Neural progenitor cell (in vitro differentiated cells): Measurements from ENCODE around the gene TEX14. TPM values are rescaled to one million over a fixed set of nuclear protein-coding genes. Genes with fewer than 3 reads are reported as not detected.
A peak's percentile ranks its signal among the peaks of the same experiment; 100 is the strongest.

Experiments used
- DNase-seq: peaks from one replicate; pipeline ENCODE4 v3.0.0-alpha.2; 2016; ENCODE audit warnings: low spot score
- H2AFZ ChIP-seq: fragments of 200-600 bp; sonication (generic); replicated peaks from 2 replicates; pipeline ENCODE4 v1.6.1; 2016; ENCODE audit warnings: antibody characterized with exemption
- H3F3A ChIP-seq: fragments of 200-600 bp; sonication (generic); 2 replicates; pipeline ENCODE4 v1.6.1; 2016; ENCODE audit warnings: antibody characterized with exemption, low read depth
- H3K27ac ChIP-seq: fragments of 200-600 bp; sonication (generic); 2 replicates; pipeline ENCODE4 v1.5.1; 2016; ENCODE audit warnings: mild to moderate bottlenecking
- H3K27me3 ChIP-seq: fragments of 200-600 bp; sonication (generic); 2 replicates; pipeline ENCODE4 v1.6.1; 2016; ENCODE audit warnings: mild to moderate bottlenecking, moderate library complexity
- H3K36me3 ChIP-seq: fragments of 200-600 bp; sonication (generic); 2 replicates; pipeline ENCODE4 v1.5.1; 2016
- H3K4me1 ChIP-seq: fragments of 200-600 bp; sonication (generic); 2 replicates; pipeline ENCODE4 v1.6.1; 2016; ENCODE audit warnings: mixed run types
- H3K4me2 ChIP-seq: fragments of 200-600 bp; sonication (generic); 2 replicates; pipeline ENCODE4 v1.6.1; 2016
- H3K4me3 ChIP-seq: fragments of 200-600 bp; sonication (generic); 2 replicates; pipeline ENCODE4 v1.5.1; 2016
- H3K79me2 ChIP-seq: fragments of 200-600 bp; sonication (generic); 2 replicates; pipeline ENCODE4 v1.6.1; 2016; ENCODE audit warnings: low read depth
- H3K9ac ChIP-seq: fragments of 200-600 bp; sonication (generic); 2 replicates; pipeline ENCODE4 v1.6.1; 2016
- H3K9me3 ChIP-seq: fragments of 200-600 bp; sonication (generic); 2 replicates; pipeline ENCODE4 v1.5.1; 2016; ENCODE audit warnings: low read depth
- H4K20me1 ChIP-seq: fragments of 200-600 bp; sonication (generic); 2 replicates; pipeline ENCODE4 v1.6.1; 2016; ENCODE audit warnings: low read depth
- H3K27ac Mint-ChIP-seq: 3 replicates; pipeline ENCODE4 v1.8.0; 2021; ENCODE audit warnings: mixed read lengths
- H3K27me3 Mint-ChIP-seq: 2 replicates; pipeline ENCODE4 v1.8.0; 2022; ENCODE audit warnings: low read depth, mild to moderate bottlenecking, inconsistent platforms, moderate library complexity, mixed read lengths; ENCODE audit not compliant: insufficient read depth
- H3K36me3 Mint-ChIP-seq: 3 replicates; pipeline ENCODE4 v1.8.0; 2021; ENCODE audit warnings: mixed read lengths
- H3K4me1 Mint-ChIP-seq: 3 replicates; pipeline ENCODE4 v1.8.0; 2021; ENCODE audit warnings: mixed read lengths
- H3K4me3 Mint-ChIP-seq: 3 replicates; pipeline ENCODE4 v1.8.0; 2021; ENCODE audit warnings: mild to moderate bottlenecking, moderate library complexity, mixed read lengths
- H3K9me3 Mint-ChIP-seq: 3 replicates; pipeline ENCODE4 v1.8.0; 2020; ENCODE audit warnings: mixed read lengths
- EZH2 ChIP-seq: fragments of 200-600 bp; sonication (generic); IDR thresholded peaks from 2 replicates; pipeline ENCODE4 v1.6.1; 2017; ENCODE audit warnings: antibody characterized with exemption, mild to moderate bottlenecking, moderate library complexity
- EZH2phosphoT487 ChIP-seq: fragments of 200-600 bp; sonication (generic); IDR thresholded peaks from 2 replicates; pipeline ENCODE4 v1.6.1; 2017; ENCODE audit warnings: antibody characterized with exemption
- total RNA-seq: library from RNA; depleted of rRNA; stranded (reverse); fragments of >200 nt; gene quantifications from 2 replicates; pipeline ENCODE4 v1.2.3, GENCODE V29; 2015; ENCODE audit warnings: low replicate concordance
- TF ChIP-seq, protein P1 (sequence below): fragments of 200-600 bp; sonication (generic); IDR thresholded peaks from 2 replicates; pipeline ENCODE4 v1.5.1; 2017; ENCODE audit warnings: antibody characterized with exemption, mild to moderate bottlenecking

TEX14 gene
- total RNA-seq, 1 donor from 2014 or later, result 0.09 TPM

- peak overlapping the region; percentile 46 for H3K4me3 ChIP-seq
- peaks cover 4% of the 10 kb centered on the region for H3K4me1 Mint-ChIP-seq
- no peak overlapping the region for H3K4me3 Mint-ChIP-seq
- no peaks in the 10 kb centered on the region for H3K79me2 ChIP-seq
- peak; percentile 96 for DNase-seq
- H3K27me3 ChIP-seq, result no peaks in the 10 kb centered on the region
- TF ChIP-seq, protein P1, sequence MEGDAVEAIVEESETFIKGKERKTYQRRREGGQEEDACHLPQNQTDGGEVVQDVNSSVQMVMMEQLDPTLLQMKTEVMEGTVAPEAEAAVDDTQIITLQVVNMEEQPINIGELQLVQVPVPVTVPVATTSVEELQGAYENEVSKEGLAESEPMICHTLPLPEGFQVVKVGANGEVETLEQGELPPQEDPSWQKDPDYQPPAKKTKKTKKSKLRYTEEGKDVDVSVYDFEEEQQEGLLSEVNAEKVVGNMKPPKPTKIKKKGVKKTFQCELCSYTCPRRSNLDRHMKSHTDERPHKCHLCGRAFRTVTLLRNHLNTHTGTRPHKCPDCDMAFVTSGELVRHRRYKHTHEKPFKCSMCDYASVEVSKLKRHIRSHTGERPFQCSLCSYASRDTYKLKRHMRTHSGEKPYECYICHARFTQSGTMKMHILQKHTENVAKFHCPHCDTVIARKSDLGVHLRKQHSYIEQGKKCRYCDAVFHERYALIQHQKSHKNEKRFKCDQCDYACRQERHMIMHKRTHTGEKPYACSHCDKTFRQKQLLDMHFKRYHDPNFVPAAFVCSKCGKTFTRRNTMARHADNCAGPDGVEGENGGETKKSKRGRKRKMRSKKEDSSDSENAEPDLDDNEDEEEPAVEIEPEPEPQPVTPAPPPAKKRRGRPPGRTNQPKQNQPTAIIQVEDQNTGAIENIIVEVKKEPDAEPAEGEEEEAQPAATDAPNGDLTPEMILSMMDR, result peak; percentile 9
- TF ChIP-seq EZH2phosphoT487, result no peak
- H3K9me3 ChIP-seq, result no peaks in the 10 kb centered on the region
- H3K4me2 ChIP-seq, result peak overlapping the region; percentile 79
- peaks cover 2% of the 10 kb centered on the region for H3K27me3 Mint-ChIP-seq
- H2AFZ ChIP-seq, result peak overlapping the region; percentile 74
- no peaks in the 10 kb centered on the region for H3K36me3 Mint-ChIP-seq
- H3K27ac ChIP-seq, result peak overlapping the region; percentile 99
- H3K9ac ChIP-seq, result peak overlapping the region; percentile 91
- H3F3A ChIP-seq, result peaks cover 35% of the 10 kb centered on the region
- no peaks in the 10 kb centered on the region for H3K9me3 Mint-ChIP-seq
- H3K27ac Mint-ChIP-seq, result no peak overlapping the region
- no peaks in the 10 kb centered on the region for H3K4me1 ChIP-seq
- no peaks in the 10 kb centered on the region for H3K36me3 ChIP-seq
- H4K20me1 ChIP-seq, result no peaks in the 10 kb centered on the region
These were observed 60.1 kb downstream of the TEX14 start for GRCh38 chr17:58631523-58632323.

DNA sequence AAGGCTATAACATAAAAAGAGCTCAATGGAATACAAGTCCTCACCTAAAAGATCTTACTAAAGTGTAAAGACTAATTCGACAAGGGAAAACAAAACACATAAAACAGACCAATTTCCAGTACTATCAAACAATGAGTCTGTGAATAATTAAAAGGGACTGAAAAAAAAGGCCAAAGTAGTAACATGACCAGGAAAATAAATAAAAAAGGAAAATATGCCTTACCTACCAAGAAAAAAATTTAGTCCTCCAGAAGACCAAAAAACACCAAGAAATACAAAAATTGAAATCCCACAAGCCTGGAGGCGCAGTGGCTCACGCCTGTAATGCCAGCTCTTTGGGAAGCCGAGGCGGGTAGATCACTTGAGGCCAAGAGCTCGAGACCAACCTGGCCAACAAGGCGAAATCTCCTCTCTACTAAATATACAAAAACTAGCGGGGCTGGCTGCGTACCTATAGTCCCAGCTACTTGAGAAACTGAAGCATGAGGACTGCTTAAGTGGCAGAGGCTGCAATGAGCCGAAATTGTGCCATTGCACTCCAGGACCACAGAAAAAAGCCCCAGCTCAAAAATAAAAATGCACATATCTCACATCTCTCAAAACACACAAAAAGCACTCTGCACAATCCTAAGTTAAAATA lies 60.8 kb downstream of the TEX14 start:
- Mint-ChIP-seq H3K36me3 (no peaks in the 10 kb centered on the region), H3K27ac (peak overlapping the region; percentile 16), H3K9me3 (no peaks in the 10 kb centered on the region), H3K4me3 (peak overlapping the region; percentile 3), H3K27me3 (peaks cover 2% of the 10 kb centered on the region), H3K4me1 (peaks cover 4% of the 10 kb centered on the region)
- no peaks in the 10 kb centered on the region for H3K4me1 ChIP-seq
- no peaks in the 10 kb centered on the region for H3K79me2 ChIP-seq
- peak overlapping the region; percentile 79 for H3K4me2 ChIP-seq
- no peak overlapping the region for H3K4me3 ChIP-seq
- no peak for TF ChIP-seq EZH2
- no peak for TF ChIP-seq EZH2phosphoT487
- TF ChIP-seq, protein P1, result no peak
- DNase-seq, result peak; percentile 70
- no peaks in the 10 kb centered on the region for H3K27me3 ChIP-seq
- H2AFZ ChIP-seq, result no peak overlapping the region
- no peak overlapping the region for H3K9ac ChIP-seq
- no peaks in the 10 kb centered on the region for H4K20me1 ChIP-seq
- H3F3A ChIP-seq, result peaks cover 35% of the 10 kb centered on the region
- H3K9me3 ChIP-seq, result no peaks in the 10 kb centered on the region
- no peaks in the 10 kb centered on the region for H3K36me3 ChIP-seq
- H3K27ac ChIP-seq, result peak overlapping the region; percentile 99

DNA sequence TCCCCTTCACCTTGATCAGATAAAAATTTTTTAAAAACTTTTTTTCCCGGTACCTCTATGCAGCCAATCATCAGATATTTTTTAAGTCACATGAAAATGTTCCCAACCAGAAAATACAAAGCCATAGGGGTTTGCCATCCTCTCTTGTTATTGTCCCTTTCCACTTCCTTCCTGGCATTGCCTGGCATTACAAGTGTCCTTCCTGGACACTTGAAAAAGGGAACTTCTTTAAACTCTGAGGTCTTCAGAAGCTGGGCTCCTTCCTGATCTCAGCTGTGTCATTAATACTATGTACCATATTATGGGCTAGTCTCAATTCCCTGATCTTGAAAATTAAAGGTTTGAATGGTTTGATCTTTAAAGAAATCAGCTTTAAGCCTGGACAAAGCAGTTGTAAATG lies 64.9 kb downstream of the TEX14 start:
- Histone ChIP-seq H3K4me2 (no peak overlapping the region), H3K27me3 (no peaks in the 10 kb centered on the region), H2AFZ (no peak overlapping the region), H4K20me1 (no peaks in the 10 kb centered on the region), H3K9me3 (no peaks in the 10 kb centered on the region), H3F3A (peaks cover 21% of the 10 kb centered on the region), H3K36me3 (no peaks in the 10 kb centered on the region), H3K9ac (no peak overlapping the region), H3K79me2 (no peaks in the 10 kb centered on the region), H3K27ac (no peak overlapping the region), H3K4me3 (no peak overlapping the region), H3K4me1 (no peaks in the 10 kb centered on the region)
- H3K27me3 Mint-ChIP-seq, result peaks cover 4% of the 10 kb centered on the region
- H3K36me3 Mint-ChIP-seq, result no peaks in the 10 kb centered on the region
- H3K4me1 Mint-ChIP-seq, result peaks cover 4% of the 10 kb centered on the region
- H3K4me3 Mint-ChIP-seq, result no peak overlapping the region
- H3K27ac Mint-ChIP-seq, result no peak overlapping the region
- DNase-seq, result no peak
- H3K9me3 Mint-ChIP-seq, result no peaks in the 10 kb centered on the region
- TF ChIP-seq EZH2, result no peak

DNA sequence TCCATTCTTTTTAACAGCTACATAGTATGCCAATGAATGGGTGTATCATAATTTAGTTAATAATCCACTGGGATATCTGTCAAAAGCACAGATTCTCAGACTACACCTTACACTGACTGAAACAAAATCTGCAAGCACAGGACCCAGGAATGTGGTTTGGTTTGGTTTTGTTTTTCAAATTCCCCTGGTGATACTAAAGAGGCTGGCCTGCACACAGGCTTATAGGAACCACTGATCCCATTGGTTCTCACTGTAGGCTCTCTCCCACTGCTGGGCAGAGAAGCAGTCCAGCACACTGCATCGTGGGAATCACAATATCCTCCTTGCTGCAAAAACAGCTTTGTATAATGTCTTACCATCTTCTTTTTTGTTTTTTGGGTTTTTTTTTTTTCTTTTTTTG lies 67.1 kb downstream of the TEX14 start:
- H4K20me1 ChIP-seq, result no peaks in the 10 kb centered on the region
- no peak overlapping the region for H2AFZ ChIP-seq
- Mint-ChIP-seq H3K27ac (no peak overlapping the region), H3K4me3 (no peak overlapping the region), H3K4me1 (no peaks in the 10 kb centered on the region), H3K27me3 (peaks cover 6% of the 10 kb centered on the region), H3K36me3 (no peaks in the 10 kb centered on the region), H3K9me3 (no peaks in the 10 kb centered on the region)
- TF ChIP-seq, protein P1, result no peak
- TF ChIP-seq EZH2phosphoT487 (no peak), EZH2 (no peak)
- no peaks in the 10 kb centered on the region for H3K79me2 ChIP-seq
- H3K27ac ChIP-seq, result no peak overlapping the region
- no peaks in the 10 kb centered on the region for H3K27me3 ChIP-seq
- H3K4me1 ChIP-seq, result no peaks in the 10 kb centered on the region
- no peak overlapping the region for H3K4me3 ChIP-seq
- no peak overlapping the region for H3K9ac ChIP-seq
- H3F3A ChIP-seq, result no peaks in the 10 kb centered on the region
- H3K9me3 ChIP-seq, result no peaks in the 10 kb centered on the region
- no peaks in the 10 kb centered on the region for H3K36me3 ChIP-seq
- H3K4me2 ChIP-seq, result no peak overlapping the region
- no peak for DNase-seq
